AG04449 (cell line): ENCODE data around the gene ZNF362.

Source experiments
- CTCF ChIA-PET: fragments of 350-600 bp; formaldehyde crosslinking; extraction: SDS; loops from one replicate; lab custom pipeline; 2021; ENCODE audit warnings: antibody characterized with exemption; lab: Yijun Ruan, JAX
- POLR2A ChIA-PET: fragments of 400-600, 350-600 bp; formaldehyde crosslinking; extraction: SDS; loops from one replicate; lab custom pipeline; 2020; ENCODE audit warnings: antibody characterized with exemption, inconsistent platforms; lab: Yijun Ruan, JAX
- DNase-seq: peaks from one replicate; pipeline ENCODE4 v3.0.0-alpha.2; 2010; ENCODE audit warnings: low read depth, low spot score
- H3K4me3 ChIP-seq: 2 replicates; pipeline ENCODE4 v1.5.1; 2011; ENCODE audit warnings: low read depth, mild to moderate bottlenecking, control low read depth, low read length
- TF ChIP-seq, protein P1 (sequence below): IDR thresholded peaks from one replicate; pipeline ENCODE4 v1.5.1; 2011; ENCODE audit warnings: mild to moderate bottlenecking, moderate library complexity, low read length, control low read depth, inconsistent platforms; ENCODE audit not compliant: insufficient read depth; ENCODE audit errors: missing control alignments

Gene ZNF362

DNA sequence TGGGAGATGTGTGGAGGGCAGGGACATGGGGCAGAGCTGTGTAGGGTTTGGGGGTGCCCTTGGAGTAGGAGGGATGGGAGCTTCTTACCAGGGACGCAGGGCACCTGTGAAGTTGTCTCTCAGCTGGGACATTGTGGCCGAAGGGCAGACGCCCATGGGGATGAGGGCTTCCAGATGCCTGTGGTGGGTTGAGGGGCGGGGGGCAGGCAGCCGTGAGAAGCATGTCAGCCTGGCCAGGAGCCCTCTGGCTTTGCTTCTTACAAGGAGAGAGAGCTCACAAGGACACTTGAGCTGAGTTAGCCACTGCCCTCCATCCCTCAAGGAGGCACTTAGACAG, 56.1 kb downstream of the ZNF362 start:
- TF ChIP-seq, protein P1, sequence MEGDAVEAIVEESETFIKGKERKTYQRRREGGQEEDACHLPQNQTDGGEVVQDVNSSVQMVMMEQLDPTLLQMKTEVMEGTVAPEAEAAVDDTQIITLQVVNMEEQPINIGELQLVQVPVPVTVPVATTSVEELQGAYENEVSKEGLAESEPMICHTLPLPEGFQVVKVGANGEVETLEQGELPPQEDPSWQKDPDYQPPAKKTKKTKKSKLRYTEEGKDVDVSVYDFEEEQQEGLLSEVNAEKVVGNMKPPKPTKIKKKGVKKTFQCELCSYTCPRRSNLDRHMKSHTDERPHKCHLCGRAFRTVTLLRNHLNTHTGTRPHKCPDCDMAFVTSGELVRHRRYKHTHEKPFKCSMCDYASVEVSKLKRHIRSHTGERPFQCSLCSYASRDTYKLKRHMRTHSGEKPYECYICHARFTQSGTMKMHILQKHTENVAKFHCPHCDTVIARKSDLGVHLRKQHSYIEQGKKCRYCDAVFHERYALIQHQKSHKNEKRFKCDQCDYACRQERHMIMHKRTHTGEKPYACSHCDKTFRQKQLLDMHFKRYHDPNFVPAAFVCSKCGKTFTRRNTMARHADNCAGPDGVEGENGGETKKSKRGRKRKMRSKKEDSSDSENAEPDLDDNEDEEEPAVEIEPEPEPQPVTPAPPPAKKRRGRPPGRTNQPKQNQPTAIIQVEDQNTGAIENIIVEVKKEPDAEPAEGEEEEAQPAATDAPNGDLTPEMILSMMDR: no peak
- no peak overlapping the region for H3K4me3 ChIP-seq
- ChIA-PET POLR2A (no interaction called here), CTCF (interaction anchor here (1.5 to 4.0 kb wide), 2 partner anchors 16 to 144 kb away, joined by 3 to 39 read pairs; no protein-coding TSS in a partner anchor)
- no peak for DNase-seq

DNA sequence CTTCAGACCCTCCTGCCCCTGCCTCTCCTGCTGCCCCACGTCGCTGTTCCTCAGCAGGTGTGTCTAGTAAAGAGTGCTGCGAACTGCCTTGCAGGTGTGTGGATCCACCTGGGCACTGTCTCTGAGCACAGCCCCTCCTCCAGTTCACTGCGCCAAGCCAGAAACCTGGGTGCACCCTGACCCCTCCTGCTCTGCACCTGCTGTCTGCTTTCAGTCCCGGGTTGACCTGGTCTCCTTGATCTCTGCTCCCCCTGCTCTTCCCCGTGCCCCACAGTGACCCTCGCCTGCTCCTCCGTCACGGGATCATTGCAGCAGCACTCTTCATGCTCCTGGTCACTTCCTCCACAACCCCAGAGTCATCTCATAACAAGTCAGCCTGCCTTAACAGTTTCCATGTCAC, 58.1 kb downstream of the ZNF362 start:
- ChIA-PET CTCF (interaction anchor here (1.4 to 4.0 kb wide), 2 partner anchors 18 to 219 kb away, joined by 3 to 39 read pairs; no protein-coding TSS in a partner anchor), POLR2A (no interaction called here)

DNA sequence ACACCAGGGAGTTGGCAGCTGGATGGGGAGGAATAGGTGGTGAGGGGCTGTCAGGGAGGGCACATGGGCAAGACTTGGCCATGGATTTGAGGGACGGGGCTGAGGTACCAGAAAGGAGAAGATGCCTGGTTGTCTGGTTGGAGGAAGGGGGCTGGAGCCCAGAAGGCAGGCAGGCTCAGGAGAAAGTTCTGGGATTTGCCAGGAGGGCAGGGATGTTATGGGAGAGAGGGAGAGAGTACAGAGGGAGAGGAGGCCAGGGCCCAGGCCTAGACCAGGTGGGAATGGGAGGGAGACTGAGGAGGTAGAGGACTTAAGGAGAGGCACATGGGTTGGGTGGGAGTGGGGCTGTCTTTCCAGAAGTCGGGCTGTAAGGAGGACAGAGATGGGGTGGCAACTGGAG, 60.3 kb downstream of the ZNF362 start:
- TF ChIP-seq, protein P1: no peak
- DNase-seq: no peak
- H3K4me3 ChIP-seq: no peak overlapping the region
- POLR2A ChIA-PET: no interaction called here
- CTCF ChIA-PET: interaction anchor here (1.1 kb wide), 1 partner anchor 21 kb away, joined by 4 read pairs; no protein-coding TSS in a partner anchor

More for the DNA sequence above, 58.1 kb downstream of the ZNF362 start:
- DNase-seq: no peak
- TF ChIP-seq, protein P1: no peak
- H3K4me3 ChIP-seq: no peak overlapping the region

DNA sequence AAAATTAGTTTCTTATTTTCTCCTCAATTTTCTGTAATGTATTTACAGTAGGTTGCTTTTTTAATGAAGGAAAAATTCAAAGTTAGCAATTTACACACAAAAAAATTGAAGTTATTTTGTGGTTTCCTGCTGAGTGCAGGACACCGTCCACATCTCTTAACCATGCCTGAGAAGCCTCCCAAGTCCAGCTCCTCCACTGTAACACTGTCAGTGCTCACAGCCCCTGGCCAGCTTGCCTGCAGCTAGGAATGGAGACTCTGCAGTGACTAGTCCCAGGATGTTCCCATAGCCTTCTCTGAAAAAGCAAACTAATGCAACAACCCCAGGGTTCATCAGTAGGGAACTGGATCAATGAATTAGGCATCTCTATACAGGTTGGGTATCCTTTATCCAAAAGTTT, 61.1 kb downstream of the ZNF362 start:
- H3K4me3 ChIP-seq: no peak overlapping the region
- TF ChIP-seq, protein P1: no peak
- ChIA-PET CTCF (interaction anchor here (1.1 kb wide), 1 partner anchor 22 kb away, joined by 4 read pairs; no protein-coding TSS in a partner anchor), POLR2A (no interaction called here)
- no peak for DNase-seq

DNA sequence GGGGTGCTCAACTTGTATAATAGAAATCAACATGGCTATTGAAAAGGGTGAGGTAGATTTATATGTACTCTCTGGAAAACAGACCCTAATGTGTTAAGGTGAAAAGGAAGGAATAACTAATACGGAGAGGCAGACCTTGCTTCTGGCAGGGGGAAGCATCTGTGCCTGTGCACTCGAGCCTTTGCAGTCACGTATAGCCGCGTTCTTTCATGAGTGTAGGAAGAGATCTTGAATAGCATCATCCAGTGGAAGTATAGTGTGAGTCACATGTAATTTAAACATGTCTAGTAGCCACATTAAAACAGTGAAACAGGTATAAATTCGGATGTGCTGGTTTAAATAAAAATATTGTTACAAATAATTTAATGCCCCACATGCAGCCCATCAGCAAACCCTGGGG, 61.7 kb downstream of the ZNF362 start:
- ChIA-PET CTCF (interaction anchor here (1.1 to 1.7 kb wide), 2 partner anchors 22 to 153 kb away, joined by 4 to 6 read pairs; no protein-coding TSS in a partner anchor), POLR2A (no interaction called here)
- TF ChIP-seq, protein P1: no peak
- H3K4me3 ChIP-seq: no peak overlapping the region
- no peak for DNase-seq

DNA sequence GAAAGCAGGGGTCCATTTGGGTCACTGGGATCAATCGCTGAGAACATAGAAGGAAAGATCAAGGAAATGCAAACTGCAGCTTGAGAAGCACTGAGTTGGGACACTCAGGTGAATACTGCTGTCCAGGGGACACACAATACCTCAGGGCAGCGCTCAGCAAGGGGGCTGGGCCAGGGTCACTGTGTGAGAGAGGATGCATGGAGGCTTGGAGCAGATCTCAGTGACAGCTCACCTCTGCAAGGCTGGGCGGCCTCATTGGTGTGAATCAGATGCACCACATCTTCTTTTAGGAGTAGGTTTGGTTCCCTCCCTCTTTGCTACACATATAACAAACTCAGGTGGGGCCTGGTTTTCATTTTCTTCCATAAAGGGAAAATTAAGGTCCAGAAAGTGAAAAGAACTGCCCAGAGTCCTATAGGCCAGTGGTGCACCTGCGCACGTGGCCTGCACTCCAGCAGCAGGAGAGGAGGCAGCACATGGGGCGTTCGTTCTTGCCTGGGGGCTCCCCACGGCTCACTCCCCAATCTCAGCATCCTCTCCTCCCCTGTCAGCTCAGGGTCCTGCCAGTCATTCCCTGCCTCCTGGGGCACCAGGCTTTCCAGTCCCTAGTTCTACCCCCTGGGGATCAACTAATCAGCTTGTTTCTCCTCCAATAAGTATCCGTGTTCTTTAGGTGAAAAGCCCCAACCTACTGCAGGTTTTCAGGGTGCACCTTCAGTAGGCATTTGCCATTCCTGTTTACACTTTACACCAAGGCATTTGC, 63.1 kb downstream of the ZNF362 start:
- TF ChIP-seq, protein P1: no peak
- ChIA-PET CTCF (interaction anchor here (1.0 to 3.4 kb wide), 3 partner anchors 24 to 152 kb away, joined by 3 to 26 read pairs (median 6); no protein-coding TSS in a partner anchor), POLR2A (interaction anchor here (1.1 kb wide), 1 partner anchor 20 kb away, joined by 3 read pairs; no protein-coding TSS in a partner anchor)
- no peak overlapping the region for H3K4me3 ChIP-seq
- no peak for DNase-seq
